Activated gamma-delta T cell treated with anti-CD3 and anti-CD28 coated beads, Interleukin-2, amount 50 U/mL, for 16 hours (primary cell): ENCODE data around the gene LRMDA.

Source experiments
- DNase-seq: peaks from one replicate; pipeline ENCODE4 v3.0.0-alpha.2; 2020; ENCODE audit warnings: low read depth

LRMDA gene

GRCh38 chr10:75776738-75777504 lies 345.5 kb downstream of the LRMDA start:
- DNase-seq = no peak

- DNase-seq = no peak
These were observed 347.2 kb downstream of the LRMDA start for GRCh38 chr10:75778665-75779064.

- DNase-seq = no peak
These were observed 347.9 kb downstream of the LRMDA start for GRCh38 chr10:75779276-75779675.

GRCh38 chr10:75782463-75783248 lies 351.2 kb downstream of the LRMDA start:
- no peak for DNase-seq

- no peak for DNase-seq
These were observed 357.2 kb downstream of the LRMDA start for GRCh38 chr10:75788394-75789205.

GRCh38 chr10:75793848-75794247 lies 362.4 kb downstream of the LRMDA start:
- DNase-seq = no peak

GRCh38 chr10:75801121-75801520 lies 369.7 kb downstream of the LRMDA start:
- DNase-seq = no peak

GRCh38 chr10:75801661-75802060 lies 370.2 kb downstream of the LRMDA start:
- DNase-seq = no peak

GRCh38 chr10:75803121-75803520 lies 371.7 kb downstream of the LRMDA start:
- no peak for DNase-seq

GRCh38 chr10:75803816-75804552 lies 372.6 kb downstream of the LRMDA start:
- DNase-seq = no peak

GRCh38 chr10:75806186-75806585 lies 374.8 kb downstream of the LRMDA start:
- no peak for DNase-seq

- no peak for DNase-seq
These were observed 376.0 kb downstream of the LRMDA start for GRCh38 chr10:75807456-75807855.

GRCh38 chr10:75809003-75809402 lies 377.6 kb downstream of the LRMDA start:
- DNase-seq = no peak

- no peak for DNase-seq
These were observed 382.6 kb downstream of the LRMDA start for GRCh38 chr10:75814014-75814413.

GRCh38 chr10:75815066-75815465 lies 383.6 kb downstream of the LRMDA start:
- DNase-seq = no peak

GRCh38 chr10:75817198-75817597 lies 385.8 kb downstream of the LRMDA start:
- DNase-seq = no peak

GRCh38 chr10:75818552-75818951 lies 387.1 kb downstream of the LRMDA start:
- DNase-seq = no peak

- no peak for DNase-seq
These were observed 393.8 kb downstream of the LRMDA start for GRCh38 chr10:75825235-75825634.

GRCh38 chr10:75825661-75826060 lies 394.2 kb downstream of the LRMDA start:
- no peak for DNase-seq

- DNase-seq = no peak
These were observed 395.4 kb downstream of the LRMDA start for GRCh38 chr10:75826846-75827245.

GRCh38 chr10:75827587-75828021 lies 396.2 kb downstream of the LRMDA start:
- no peak for DNase-seq

GRCh38 chr10:75828413-75828812 lies 397.0 kb downstream of the LRMDA start:
- DNase-seq = no peak
